HepG2 (cell line): ENCODE results near the gene CFAP61. TPM values are rescaled to one million over a fixed set of nuclear protein-coding genes. Genes with fewer than 3 reads are reported as not detected.

ENCODE experiments used
- ARID3A ChIP-seq: IDR thresholded peaks from 2 replicates; pipeline ENCODE4 v1.6.1; 2012; ENCODE audit warnings: low read depth, low read length, improper control_type of control experiment
- ELF3 ChIP-seq: IDR thresholded peaks from 2 replicates; pipeline ENCODE4 v1.6.1; 2016; ENCODE audit warnings: missing genetic modification reagents, missing compliant biosample characterization
- PRDM15 ChIP-seq: sonication (generic); formaldehyde crosslinking; IDR thresholded peaks from 2 replicates; pipeline ENCODE4 v1.4.0; 2020; ENCODE audit warnings: missing genetic modification reagents
- SALL1 ChIP-seq: sonication (generic); formaldehyde crosslinking; IDR thresholded peaks from 2 replicates; pipeline ENCODE4 v1.8.0; 2022; ENCODE audit warnings: mild to moderate bottlenecking, missing genetic modification reagents
- ZBTB2 ChIP-seq: sonication (generic); formaldehyde crosslinking; IDR thresholded peaks from 2 replicates; pipeline ENCODE4 v1.8.0; 2022; ENCODE audit warnings: low read depth, missing genetic modification reagents
- ZBTB4 ChIP-seq: sonication (generic); formaldehyde crosslinking; IDR thresholded peaks from 2 replicates; pipeline ENCODE4 v1.4.0; 2020; ENCODE audit warnings: missing genetic modification reagents, mild to moderate bottlenecking, borderline replicate concordance
- ZNF33B ChIP-seq: sonication (generic); formaldehyde crosslinking; IDR thresholded peaks from 2 replicates; pipeline ENCODE4 v1.5.1; 2020; ENCODE audit warnings: mild to moderate bottlenecking, missing genetic modification reagents
- ZNF432 ChIP-seq: sonication (generic); formaldehyde crosslinking; IDR thresholded peaks from 2 replicates; pipeline ENCODE4 v1.5.0; 2020; ENCODE audit warnings: missing genetic modification reagents, mild to moderate bottlenecking, borderline replicate concordance
- ZNF776 ChIP-seq: sonication (generic); formaldehyde crosslinking; IDR thresholded peaks from 2 replicates; pipeline ENCODE4 v1.4.0; 2020; ENCODE audit warnings: mild to moderate bottlenecking, missing genetic modification reagents
- ZNF788 ChIP-seq: sonication (generic); formaldehyde crosslinking; IDR thresholded peaks from 2 replicates; pipeline ENCODE4 v1.5.0; 2020; ENCODE audit warnings: mild to moderate bottlenecking, missing genetic modification reagents, borderline replicate concordance
- polyA plus RNA-seq, 8 experiments: library from polyadenylated mRNA; depleted of rRNA in 3 of 8; stranded (reverse) in 7 of 8; unstranded in 1 of 8; fragments of >200 nt; fragmentation: Illumina TruSeq in 4 of 8; extraction: Trizol in 4 of 8; gene quantifications; 2 replicates each; pipeline versions ENCODE4 v1.2.1 to v1.2.3, GENCODE V29; 2011 to 2016; ENCODE audit warnings: low read depth in 4 of 8, missing spikeins in 1 of 8, mixed read lengths in 1 of 8; ENCODE audit not compliant: insufficient read depth in 1 of 8
- total RNA-seq, 5 experiments: library from RNA; depleted of rRNA; stranded (reverse); fragments of >200 nt; fragmentation: Illumina TruSeq; extraction: Trizol; gene quantifications; 2 replicates each; pipeline ENCODE4 v1.2.3, GENCODE V29; 2016; ENCODE audit warnings: low read depth in 1 of 5
- TF ChIP-seq, protein P1 (sequence below): sonication (generic); formaldehyde crosslinking; IDR thresholded peaks from 2 replicates; pipeline ENCODE4 v1.4.0; 2020; ENCODE audit warnings: mild to moderate bottlenecking, missing genetic modification reagents

The CFAP61 gene
- total and polyA plus RNA-seq, 2 of the 13 experiments (the other 11 are each of a cell fraction or from before 2014, with no cell fraction given): 0.27 TPM; not detected in 1

DNA sequence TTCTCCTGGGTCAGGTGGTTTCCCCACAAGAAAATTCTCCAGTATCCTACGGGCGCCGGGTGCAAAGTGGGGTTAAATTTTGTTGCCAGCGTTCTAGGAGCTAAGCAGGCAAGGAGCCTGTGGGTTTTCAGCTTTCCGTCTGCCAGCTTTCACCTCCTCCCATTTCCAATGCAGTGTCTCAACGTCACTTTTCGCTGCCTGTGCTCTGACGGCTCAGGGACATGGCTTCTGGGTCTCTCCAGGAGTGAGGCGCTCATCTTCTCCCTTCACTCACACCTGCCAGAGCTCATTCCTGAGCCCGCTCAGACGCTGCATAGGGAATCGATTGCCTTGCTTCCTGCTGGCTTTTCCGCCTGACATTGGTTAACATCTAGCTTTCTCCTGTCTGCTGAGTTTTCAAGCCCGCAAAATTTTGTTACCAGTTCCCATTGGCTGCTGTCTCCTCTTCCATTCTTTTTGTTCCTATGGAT, 42.5 kb upstream of the CFAP61 start (continued):
- TF ChIP-seq PRDM15 (CRISPR knock-in tag) (no peak), ARID3A (no peak), ZNF432 (CRISPR knock-in tag) (no peak), ELF3 (CRISPR knock-in tag) (peak; percentile 91), ZBTB2 (CRISPR knock-in tag) (no peak), SALL1 (CRISPR knock-in tag) (peak; percentile 91), ZBTB4 (CRISPR knock-in tag) (peak; percentile 70; the same call in 1 of the 2 replicates), ZNF33B (CRISPR knock-in tag) (0 out of 2 replicates have a peak, but pooled peaks have one; percentile 62), ZNF776 (CRISPR knock-in tag) (no peak), ZNF788 (CRISPR knock-in tag) (no peak)
- TF ChIP-seq, protein P1, sequence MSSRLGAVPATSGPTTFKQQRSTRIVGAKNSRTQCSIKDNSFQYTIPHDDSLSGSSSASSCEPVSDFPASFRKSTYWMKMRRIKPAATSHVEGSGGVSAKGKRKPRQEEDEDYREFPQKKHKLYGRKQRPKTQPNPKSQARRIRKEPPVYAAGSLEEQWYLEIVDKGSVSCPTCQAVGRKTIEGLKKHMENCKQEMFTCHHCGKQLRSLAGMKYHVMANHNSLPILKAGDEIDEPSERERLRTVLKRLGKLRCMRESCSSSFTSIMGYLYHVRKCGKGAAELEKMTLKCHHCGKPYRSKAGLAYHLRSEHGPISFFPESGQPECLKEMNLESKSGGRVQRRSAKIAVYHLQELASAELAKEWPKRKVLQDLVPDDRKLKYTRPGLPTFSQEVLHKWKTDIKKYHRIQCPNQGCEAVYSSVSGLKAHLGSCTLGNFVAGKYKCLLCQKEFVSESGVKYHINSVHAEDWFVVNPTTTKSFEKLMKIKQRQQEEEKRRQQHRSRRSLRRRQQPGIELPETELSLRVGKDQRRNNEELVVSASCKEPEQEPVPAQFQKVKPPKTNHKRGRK (CRISPR knock-in tag): no peak
